Measurements from ENCODE around the gene IL19.

Gene IL19

GRCh38 chr1:206801467-206801866 lies 30.9 kb downstream of the IL19 start:
- TF ChIP-seq TAF1 (IDR thresholded peaks at IDR 0.05; ENCODE audit: low read depth, low read length): no peak
- no peak for TF ChIP-seq PAX5 (IDR thresholded peaks at IDR 0.05; ENCODE audit: insufficient read depth, low read length, severe bottlenecking)
- TF ChIP-seq SPI1 (IDR thresholded peaks at IDR 0.05; ENCODE audit: low read depth, low read length): no peak
- no peak for TF ChIP-seq POLR2AphosphoS5 (IDR thresholded peaks at IDR 0.05; ENCODE audit: low read depth, low read length)
- no peak for TF ChIP-seq POU2F2 (IDR thresholded peaks at IDR 0.05; ENCODE audit: low read depth, low read length)
- no peak for TF ChIP-seq POLR2A (IDR thresholded peaks at IDR 0.05; ENCODE audit: low read depth, low read length)
- no peak for FAIRE-seq
- no peak for DNase-seq (ENCODE audit: insufficient read length, low spot score)

DNA sequence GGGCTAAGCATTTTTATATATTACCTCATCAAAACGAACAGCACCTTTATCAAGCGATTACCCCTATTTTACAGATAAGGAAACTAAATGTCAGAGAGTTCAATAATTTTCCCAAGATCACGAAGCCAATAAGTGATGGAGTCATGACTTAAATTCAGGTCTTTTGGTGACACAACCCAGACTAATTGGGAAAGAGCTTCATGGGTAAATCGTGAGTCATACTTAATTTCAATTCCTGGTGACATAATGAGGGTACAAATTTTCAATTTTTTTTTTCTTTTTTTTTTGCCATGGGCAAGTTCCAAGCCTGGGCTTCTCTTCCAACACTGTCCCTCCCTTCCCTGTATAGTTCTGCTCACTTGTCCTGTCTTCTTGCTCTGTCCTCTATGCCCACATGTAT lies 31.8 kb downstream of the IL19 start:
- TF ChIP-seq SPI1 (IDR thresholded peaks at IDR 0.05; ENCODE audit: low read depth, low read length) (no peak), POLR2AphosphoS5 (IDR thresholded peaks at IDR 0.05; ENCODE audit: low read depth, low read length) (no peak), POU2F2 (IDR thresholded peaks at IDR 0.05; ENCODE audit: low read depth, low read length) (no peak), TAF1 (IDR thresholded peaks at IDR 0.05; ENCODE audit: low read depth, low read length) (no peak), PAX5 (IDR thresholded peaks at IDR 0.05; ENCODE audit: insufficient read depth, low read length, severe bottlenecking) (no peak), POLR2A (IDR thresholded peaks at IDR 0.05; ENCODE audit: low read depth, low read length) (no peak)
- no peak for DNase-seq (ENCODE audit: insufficient read length, low spot score)
- FAIRE-seq: no peak

DNA sequence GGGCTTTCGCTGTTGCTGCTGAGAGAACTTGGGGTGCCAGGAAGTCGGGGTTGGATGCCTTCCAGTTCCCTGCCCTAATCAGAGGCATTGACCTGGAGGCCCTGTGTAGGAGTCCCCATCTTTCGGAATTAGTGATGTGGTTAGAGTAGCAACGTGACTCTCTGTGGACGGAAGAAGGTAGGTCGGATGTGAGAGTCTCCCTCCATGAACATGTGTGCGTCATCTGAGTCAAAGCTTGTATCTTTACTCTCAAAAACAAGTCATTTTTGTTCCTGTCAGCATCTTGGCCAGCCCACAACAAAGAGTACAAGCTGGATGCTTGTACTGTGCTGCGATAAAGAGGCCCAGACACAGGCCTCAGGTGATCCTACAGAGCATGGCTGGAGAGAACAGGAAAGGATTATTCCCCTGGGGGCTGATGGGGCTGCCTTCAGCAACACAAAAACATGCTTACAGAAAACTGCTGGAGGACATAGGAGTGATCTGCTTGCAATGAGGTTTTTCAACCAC lies 32.7 kb downstream of the IL19 start:
- FAIRE-seq (peak; percentile 91), DNase-seq (ENCODE audit: insufficient read length, low spot score) (no peak)
- TF ChIP-seq POLR2AphosphoS5 (IDR thresholded peaks at IDR 0.05; ENCODE audit: low read depth, low read length) (no peak), TAF1 (IDR thresholded peaks at IDR 0.05; ENCODE audit: low read depth, low read length) (no peak), SPI1 (IDR thresholded peaks at IDR 0.05; ENCODE audit: low read depth, low read length) (peak; percentile 58), PAX5 (IDR thresholded peaks at IDR 0.05; ENCODE audit: insufficient read depth, low read length, severe bottlenecking) (no peak), POLR2A (IDR thresholded peaks at IDR 0.05; ENCODE audit: low read depth, low read length) (no peak), POU2F2 (IDR thresholded peaks at IDR 0.05; ENCODE audit: low read depth, low read length) (peak; percentile 88)

DNA sequence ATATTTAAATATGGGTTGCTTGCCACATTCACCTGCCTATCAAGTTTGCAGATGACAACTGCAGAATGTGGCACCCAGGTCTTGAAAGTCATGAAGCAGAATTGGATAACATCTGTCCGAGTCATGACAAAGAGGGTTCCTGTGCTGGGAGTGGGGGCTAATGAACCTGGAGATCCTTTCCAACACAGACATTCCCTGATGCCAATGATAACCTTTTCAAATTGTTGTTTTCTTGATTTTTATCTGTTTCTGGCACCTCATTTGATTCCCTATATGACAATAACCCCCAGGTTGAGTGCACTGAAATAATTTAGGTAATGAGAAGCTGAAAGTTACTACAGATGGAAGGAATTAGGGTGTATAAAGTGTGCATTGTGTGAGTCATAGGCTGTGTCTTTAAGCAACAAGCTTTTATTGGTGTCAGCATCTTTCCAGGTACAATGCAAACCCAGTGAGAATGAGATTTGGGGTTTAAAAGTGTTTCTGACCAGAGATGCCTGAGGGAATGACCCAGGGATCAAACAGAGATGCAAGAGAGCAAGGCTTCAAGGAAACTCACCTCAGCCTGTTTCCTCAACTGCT lies 33.7 kb downstream of the IL19 start:
- FAIRE-seq: no peak
- TF ChIP-seq POLR2AphosphoS5 (IDR thresholded peaks at IDR 0.05; ENCODE audit: low read depth, low read length) (no peak), SPI1 (IDR thresholded peaks at IDR 0.05; ENCODE audit: low read depth, low read length) (no peak), POU2F2 (IDR thresholded peaks at IDR 0.05; ENCODE audit: low read depth, low read length) (no peak), TAF1 (IDR thresholded peaks at IDR 0.05; ENCODE audit: low read depth, low read length) (no peak)
- DNase-seq (ENCODE audit: insufficient read length, low spot score): no peak

DNA sequence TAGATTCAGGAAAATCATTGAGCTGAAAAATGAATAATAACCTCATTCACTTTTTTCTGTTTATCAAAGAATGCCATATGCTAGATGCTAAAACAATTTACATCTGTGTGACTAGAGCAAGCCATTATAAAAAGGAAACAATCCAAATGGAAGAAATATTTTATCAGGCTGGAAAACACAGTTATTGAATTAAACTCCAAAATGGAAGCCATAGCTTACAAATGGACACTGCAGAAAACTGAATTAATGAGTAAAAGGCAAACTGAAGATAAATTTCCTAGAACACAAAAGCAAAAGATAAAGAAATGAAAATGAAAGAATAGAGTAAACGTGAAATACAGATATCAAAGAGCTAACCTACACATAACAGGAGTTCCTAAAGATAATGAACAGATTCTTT lies 34.8 kb downstream of the IL19 start:
- FAIRE-seq (no peak), DNase-seq (ENCODE audit: insufficient read length, low spot score) (no peak)
- TF ChIP-seq PAX5 (IDR thresholded peaks at IDR 0.05; ENCODE audit: insufficient read depth, low read length, severe bottlenecking) (no peak), TAF1 (IDR thresholded peaks at IDR 0.05; ENCODE audit: low read depth, low read length) (no peak), POLR2AphosphoS5 (IDR thresholded peaks at IDR 0.05; ENCODE audit: low read depth, low read length) (no peak), SPI1 (IDR thresholded peaks at IDR 0.05; ENCODE audit: low read depth, low read length) (no peak), POLR2A (IDR thresholded peaks at IDR 0.05; ENCODE audit: low read depth, low read length) (no peak), POU2F2 (IDR thresholded peaks at IDR 0.05; ENCODE audit: low read depth, low read length) (no peak)

DNA sequence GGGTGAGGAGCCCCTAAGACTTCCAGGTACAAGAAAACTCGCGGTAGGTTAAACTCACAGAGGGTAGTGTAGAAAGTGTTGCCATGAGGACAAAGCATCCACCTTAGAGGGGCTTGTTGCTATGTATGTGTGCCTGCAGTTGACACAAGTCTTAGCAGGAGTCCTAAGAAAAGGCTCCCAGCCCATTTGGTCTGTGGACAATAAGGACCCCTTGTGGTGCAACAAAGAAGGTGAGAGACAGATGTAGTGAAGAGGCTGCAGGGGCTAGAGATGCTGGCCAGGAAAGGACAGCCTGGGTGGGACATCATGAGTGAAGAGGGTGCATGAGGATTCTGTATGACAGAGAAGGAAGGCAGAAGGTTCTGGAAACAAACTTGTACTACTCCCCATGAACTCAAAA lies 38.0 kb downstream of the IL19 start:
- FAIRE-seq (peak; percentile 65), DNase-seq (ENCODE audit: insufficient read length, low spot score) (no peak)

GRCh38 chr1:206809504-206810084 lies 39.0 kb downstream of the IL19 start:
- DNase-seq (ENCODE audit: insufficient read length, low spot score) (no peak), FAIRE-seq (peak; percentile 13)
- TF ChIP-seq POLR2A (IDR thresholded peaks at IDR 0.05; ENCODE audit: low read depth, low read length) (no peak), TAF1 (IDR thresholded peaks at IDR 0.05; ENCODE audit: low read depth, low read length) (no peak), POU2F2 (IDR thresholded peaks at IDR 0.05; ENCODE audit: low read depth, low read length) (no peak), PAX5 (IDR thresholded peaks at IDR 0.05; ENCODE audit: insufficient read depth, low read length, severe bottlenecking) (no peak), POLR2AphosphoS5 (IDR thresholded peaks at IDR 0.05; ENCODE audit: low read depth, low read length) (no peak), SPI1 (IDR thresholded peaks at IDR 0.05; ENCODE audit: low read depth, low read length) (no peak)

More for the DNA sequence above, 38.0 kb downstream of the IL19 start:
- TF ChIP-seq TAF1 (IDR thresholded peaks at IDR 0.05; ENCODE audit: low read depth, low read length) (no peak), POU2F2 (IDR thresholded peaks at IDR 0.05; ENCODE audit: low read depth, low read length) (no peak), POLR2AphosphoS5 (IDR thresholded peaks at IDR 0.05; ENCODE audit: low read depth, low read length) (no peak), SPI1 (IDR thresholded peaks at IDR 0.05; ENCODE audit: low read depth, low read length) (no peak), PAX5 (IDR thresholded peaks at IDR 0.05; ENCODE audit: insufficient read depth, low read length, severe bottlenecking) (no peak)

GRCh38 chr1:206812471-206812870 lies 41.9 kb downstream of the IL19 start:
- FAIRE-seq (no peak), DNase-seq (ENCODE audit: insufficient read length, low spot score) (no peak)
- TF ChIP-seq POLR2AphosphoS5 (IDR thresholded peaks at IDR 0.05; ENCODE audit: low read depth, low read length): no peak
- no peak for TF ChIP-seq TAF1 (IDR thresholded peaks at IDR 0.05; ENCODE audit: low read depth, low read length)
- TF ChIP-seq PAX5 (IDR thresholded peaks at IDR 0.05; ENCODE audit: insufficient read depth, low read length, severe bottlenecking): no peak
- TF ChIP-seq POLR2A (IDR thresholded peaks at IDR 0.05; ENCODE audit: low read depth, low read length): no peak
- no peak for TF ChIP-seq POU2F2 (IDR thresholded peaks at IDR 0.05; ENCODE audit: low read depth, low read length)
- TF ChIP-seq SPI1 (IDR thresholded peaks at IDR 0.05; ENCODE audit: low read depth, low read length): no peak

GRCh38 chr1:206814716-206815341 lies 44.3 kb downstream of the IL19 start:
- FAIRE-seq (no peak), DNase-seq (ENCODE audit: insufficient read length, low spot score) (no peak)
- TF ChIP-seq SPI1 (IDR thresholded peaks at IDR 0.05; ENCODE audit: low read depth, low read length) (no peak), PAX5 (IDR thresholded peaks at IDR 0.05; ENCODE audit: insufficient read depth, low read length, severe bottlenecking) (no peak), TAF1 (IDR thresholded peaks at IDR 0.05; ENCODE audit: low read depth, low read length) (no peak), POLR2A (IDR thresholded peaks at IDR 0.05; ENCODE audit: low read depth, low read length) (no peak), POLR2AphosphoS5 (IDR thresholded peaks at IDR 0.05; ENCODE audit: low read depth, low read length) (no peak), POU2F2 (IDR thresholded peaks at IDR 0.05; ENCODE audit: low read depth, low read length) (no peak)
